Caco-2 (cell line): ENCODE measurements around the gene GPR180. TPM values are rescaled to one million over a fixed set of nuclear protein-coding genes. Genes with fewer than 3 reads are reported as not detected.

ENCODE experiments used
- Bru-seq: library from RNA; stranded (reverse); fragments of 400-500 nt; gene quantifications from one replicate; lab custom pipeline; 2021; lab: Mats Ljungman, UMichigan
- BruChase-seq, 2 experiments: library from RNA; stranded (reverse); fragments of 400-500 nt; gene quantifications; one replicate each; lab custom pipeline; 2021; lab: Mats Ljungman, UMichigan
- BruUV-seq: library from RNA; stranded (reverse); fragments of 400-500 nt; replicated peaks from 2 replicates; lab custom pipeline; 2021; lab: Mats Ljungman, UMichigan
- CTCF ChIA-PET: fragments of 300-600 bp; sonication (Branson Sonifier 250); formaldehyde crosslinking; loops from one replicate; lab custom pipeline; 2022; ENCODE audit warnings: antibody characterized with exemption; lab: Charles Lee
- POLR2A ChIA-PET: fragments of 300-600 bp; sonication (Branson Sonifier 250); formaldehyde crosslinking; loops from one replicate; lab custom pipeline; 2022; ENCODE audit warnings: antibody characterized with exemption; lab: Charles Lee
- DNase-seq, 2 experiments: peaks; one replicate each; pipeline versions ENCODE4 v3.0.0 to v3.0.0-alpha.2; 2020 to 2022
- H3K27me3 ChIP-seq: replicated peaks from 2 replicates; pipeline ENCODE4 v1.6.0; 2011; ENCODE audit warnings: low read length; ENCODE audit not compliant: control insufficient read depth, insufficient read depth
- H3K36me3 ChIP-seq: 2 replicates; pipeline ENCODE4 v1.5.1; 2011; ENCODE audit warnings: low read length; ENCODE audit not compliant: control insufficient read depth, insufficient read depth
- H3K4me1 ChIP-seq: fragments of 250-450 bp; sonication (Bioruptor Pico); 2 replicates; pipeline ENCODE4 v1.5.1; 2020; ENCODE audit warnings: mild to moderate bottlenecking
- H3K4me3 ChIP-seq: 2 replicates; pipeline ENCODE4 v1.5.1; 2011; ENCODE audit warnings: low read depth, mild to moderate bottlenecking, control low read depth, low read length
- H3K9me3 ChIP-seq: fragments of 250-450 bp; sonication (Bioruptor Pico); 2 replicates; pipeline ENCODE4 v1.5.1; 2020; ENCODE audit warnings: mild to moderate bottlenecking, moderate library complexity
- H3K27ac Mint-ChIP-seq: one replicate; pipeline ENCODE4 v1.8.0; 2022; ENCODE audit warnings: mixed read lengths; ENCODE audit not compliant: unreplicated experiment
- H3K27me3 Mint-ChIP-seq: one replicate; pipeline ENCODE4 v1.8.0; 2022; ENCODE audit warnings: mixed read lengths; ENCODE audit not compliant: insufficient read depth, unreplicated experiment
- H3K36me3 Mint-ChIP-seq: one replicate; pipeline ENCODE4 v1.8.0; 2022; ENCODE audit warnings: mild to moderate bottlenecking, mixed read lengths; ENCODE audit not compliant: insufficient read depth, unreplicated experiment
- H3K4me1 Mint-ChIP-seq: one replicate; pipeline ENCODE4 v1.8.0; 2022; ENCODE audit warnings: low read depth, mixed read lengths; ENCODE audit not compliant: unreplicated experiment
- H3K4me3 Mint-ChIP-seq: one replicate; pipeline ENCODE4 v1.8.0; 2022; ENCODE audit warnings: mild to moderate bottlenecking, moderate library complexity, mixed read lengths; ENCODE audit not compliant: unreplicated experiment
- H3K9me3 Mint-ChIP-seq: one replicate; pipeline ENCODE4 v1.8.0; 2022; ENCODE audit warnings: mixed read lengths; ENCODE audit not compliant: unreplicated experiment
- intact Hi-C: fragments of 100-400 bp; cut with micrococcal nuclease; formaldehyde crosslinking; loops from one replicate; pipeline ENCODE4 v1.10.0; 2022; ENCODE audit not compliant: unreplicated experiment
- long read RNA-seq: library from polyadenylated mRNA; stranded (forward); transcript quantifications from one replicate; pipeline ENCODE4 v2.0.0, GENCODE V29; 2022
- total RNA-seq: library from RNA; stranded (reverse); gene quantifications from 2 replicates; pipeline ENCODE4 v1.2.3, GENCODE V29; 2022
- TF ChIP-seq, protein P1 (sequence below), 2 experiments: fragments of 200-600 bp in 1 of 2; IDR thresholded peaks; 1 replicate in 1 of 2; 2 replicates in 1 of 2; pipeline versions ENCODE4 v1.5.1 to v1.8.0; 2011 to 2022; ENCODE audit warnings: antibody characterized with exemption in 1 of 2, control low read depth in 1 of 2, inconsistent platforms in 1 of 2, low read depth in 1 of 2, low read length in 1 of 2, mild to moderate bottlenecking in 1 of 2, moderate library complexity in 1 of 2; ENCODE audit not compliant: insufficient read depth in 1 of 2, severe bottlenecking in 1 of 2, unreplicated experiment in 1 of 2

GPR180 gene
- total RNA-seq = 6.4 and 7.1 TPM in 2 replicates
- percentile 91 among the genes with signal in this experiment for Bru-seq, nascent RNA
- BruChase-seq, experiment 1, labeled RNA remaining after a 2-hour chase = percentile 90 among the genes with signal in this experiment
- percentile 81 among the genes with signal in this experiment for BruChase-seq, experiment 2, labeled RNA remaining after a 6-hour chase
- long read RNA-seq, full-length matches to known transcripts = 15 of 25 reads
- long read RNA-seq, partial matches to known transcripts = 3 of 25 reads
- long read RNA-seq, other reads (novel, unspliced or antisense) = 7 of 25 reads

GRCh38 chr13:94601446-94602431 lies at the start of gene GPR180:
Gene GPR180, plus strand, starts transcription at chr13:94601857. Its CDS starts 71 bp downstream, at chr13:94601928.
- intact Hi-C loops = loop anchor here (1.0 kb wide), 1 partner anchor 52 kb away; no protein-coding TSS in a partner anchor

DNA sequence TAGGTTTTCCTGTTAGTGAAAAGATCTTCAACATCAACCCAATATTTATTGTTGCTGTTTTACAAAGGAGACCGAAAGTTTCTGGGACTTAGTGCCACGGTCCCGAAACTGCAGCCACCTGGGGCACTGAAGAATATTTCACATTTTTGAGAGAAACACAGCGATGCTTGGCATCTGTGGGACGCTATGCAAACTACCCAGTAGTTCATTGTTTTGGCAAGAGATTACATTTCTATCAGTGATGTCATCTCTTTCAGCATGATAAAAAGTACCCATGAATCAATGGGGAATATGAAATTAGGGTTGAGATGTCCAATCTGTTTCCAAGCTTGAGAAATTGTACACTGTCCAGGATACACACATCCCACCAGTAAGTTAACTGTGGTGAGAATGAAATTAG lies 49.6 kb upstream of the GPR180 start:
- Mint-ChIP-seq H3K27me3 (peaks cover 4% of the 10 kb centered on the region), H3K36me3 (peaks cover 19% of the 10 kb centered on the region), H3K9me3 (no peaks in the 10 kb centered on the region), H3K4me3 (no peak overlapping the region), H3K4me1 (peaks cover 23% of the 10 kb centered on the region), H3K27ac (no peak overlapping the region)
- CTCF ChIA-PET = no interaction called here
- DNase-seq = no peak
- H3K36me3 ChIP-seq = no peaks in the 10 kb centered on the region
- intact Hi-C loops = no loop called here
- TF ChIP-seq, protein P1, sequence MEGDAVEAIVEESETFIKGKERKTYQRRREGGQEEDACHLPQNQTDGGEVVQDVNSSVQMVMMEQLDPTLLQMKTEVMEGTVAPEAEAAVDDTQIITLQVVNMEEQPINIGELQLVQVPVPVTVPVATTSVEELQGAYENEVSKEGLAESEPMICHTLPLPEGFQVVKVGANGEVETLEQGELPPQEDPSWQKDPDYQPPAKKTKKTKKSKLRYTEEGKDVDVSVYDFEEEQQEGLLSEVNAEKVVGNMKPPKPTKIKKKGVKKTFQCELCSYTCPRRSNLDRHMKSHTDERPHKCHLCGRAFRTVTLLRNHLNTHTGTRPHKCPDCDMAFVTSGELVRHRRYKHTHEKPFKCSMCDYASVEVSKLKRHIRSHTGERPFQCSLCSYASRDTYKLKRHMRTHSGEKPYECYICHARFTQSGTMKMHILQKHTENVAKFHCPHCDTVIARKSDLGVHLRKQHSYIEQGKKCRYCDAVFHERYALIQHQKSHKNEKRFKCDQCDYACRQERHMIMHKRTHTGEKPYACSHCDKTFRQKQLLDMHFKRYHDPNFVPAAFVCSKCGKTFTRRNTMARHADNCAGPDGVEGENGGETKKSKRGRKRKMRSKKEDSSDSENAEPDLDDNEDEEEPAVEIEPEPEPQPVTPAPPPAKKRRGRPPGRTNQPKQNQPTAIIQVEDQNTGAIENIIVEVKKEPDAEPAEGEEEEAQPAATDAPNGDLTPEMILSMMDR (IDR thresholded peaks at IDR 0.05; ENCODE audit: insufficient read depth in 1 of 2, low read depth in 1 of 2, low read length in 1 of 2, severe bottlenecking in 1 of 2, unreplicated experiment in 1 of 2) = no peak
- POLR2A ChIA-PET = no interaction called here
- BruUV-seq = no TSS peak
- no peak overlapping the region for H3K4me3 ChIP-seq
- H3K4me1 ChIP-seq = peaks cover 8% of the 10 kb centered on the region
- H3K9me3 ChIP-seq = no peaks in the 10 kb centered on the region
- no peaks in the 10 kb centered on the region for H3K27me3 ChIP-seq

More at GRCh38 chr13:94601446-94602431, at the start of gene GPR180:
- peak; percentile 97 to 99 for DNase-seq
- Histone ChIP-seq H3K4me3 (peak within 1 kb of the TSS; percentile 68), H3K9me3 (no peaks in the 10 kb centered on the region), H3K4me1 (peaks cover 21% of the 10 kb centered on the region), H3K27me3 (no peaks in the 10 kb centered on the region), H3K36me3 (no peaks in the 10 kb centered on the region)
- H3K36me3 Mint-ChIP-seq = peaks cover 18% of the 10 kb centered on the region
- BruUV-seq = no TSS peak
- CTCF ChIA-PET = interaction anchor here (1.2 kb wide), 1 partner anchor 16 kb away, joined by 9 read pairs; no protein-coding TSS in a partner anchor
- POLR2A ChIA-PET = interaction anchor here (0.8 kb wide), 1 partner anchor 52 kb away, joined by 3 read pairs; no protein-coding TSS in a partner anchor
- peak within 1 kb of the TSS; percentile 93 for H3K4me3 Mint-ChIP-seq
- peaks cover 17% of the 10 kb centered on the region for H3K4me1 Mint-ChIP-seq
- peak within 1 kb of the TSS; percentile 57 for H3K27ac Mint-ChIP-seq
- TF ChIP-seq, protein P1 (IDR thresholded peaks at IDR 0.05; ENCODE audit: insufficient read depth in 1 of 2, low read depth in 1 of 2, low read length in 1 of 2, severe bottlenecking in 1 of 2, unreplicated experiment in 1 of 2) = no peak
- H3K27me3 Mint-ChIP-seq = no peaks in the 10 kb centered on the region
- no peaks in the 10 kb centered on the region for H3K9me3 Mint-ChIP-seq

DNA sequence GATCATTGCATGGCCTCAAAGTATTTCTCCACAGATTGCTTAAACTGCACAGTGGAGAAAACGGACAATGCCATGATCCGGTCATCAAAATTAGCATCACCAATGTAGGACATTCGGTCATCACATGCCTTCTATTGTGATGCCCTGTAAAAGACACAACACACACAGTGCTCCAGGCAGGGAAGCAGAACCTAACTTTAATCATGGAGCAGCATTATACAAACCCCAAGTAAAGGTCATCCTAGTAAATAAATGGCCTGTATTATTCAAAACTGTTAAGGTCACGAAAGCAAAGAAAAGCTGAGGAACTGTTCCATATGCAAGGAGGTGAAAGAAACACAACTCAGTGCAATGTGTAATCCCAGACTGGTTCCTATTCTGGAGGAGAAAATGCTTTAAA lies 47.9 kb upstream of the GPR180 start:
- ChIA-PET POLR2A (no interaction called here), CTCF (no interaction called here)
- peaks cover 4% of the 10 kb centered on the region for H3K27me3 Mint-ChIP-seq
- Histone ChIP-seq H3K4me3 (no peak overlapping the region), H3K27me3 (no peaks in the 10 kb centered on the region), H3K9me3 (no peaks in the 10 kb centered on the region), H3K4me1 (no peaks in the 10 kb centered on the region; the same call in 1 of the 2 replicates), H3K36me3 (no peaks in the 10 kb centered on the region)
- H3K4me3 Mint-ChIP-seq = no peak overlapping the region
- H3K9me3 Mint-ChIP-seq = no peaks in the 10 kb centered on the region
- no peak for DNase-seq
- H3K27ac Mint-ChIP-seq = no peak overlapping the region
- BruUV-seq = no TSS peak
- intact Hi-C loops = no loop called here
- H3K36me3 Mint-ChIP-seq = peaks cover 18% of the 10 kb centered on the region
- TF ChIP-seq, protein P1 (IDR thresholded peaks at IDR 0.05; ENCODE audit: insufficient read depth in 1 of 2, low read depth in 1 of 2, low read length in 1 of 2, severe bottlenecking in 1 of 2, unreplicated experiment in 1 of 2) = no peak
- peaks cover 23% of the 10 kb centered on the region for H3K4me1 Mint-ChIP-seq
